Stimulated activated memory B cell treated with anti-CD40 and anti-IgM and Interleukin-4, amounts not matched to agents 10 μg/mL and 1 μg/mL and 100 μg/mL, for 72 hours (primary cell): ENCODE data around the gene PRUNE1.

Source experiments
- ATAC-seq: fragments of 150-1000 bp; cut with Tn5 transposase; 2 replicates; pipeline ENCODE4 v1.10.0; 2021
- H3K27ac Mint-ChIP-seq: one replicate; pipeline ENCODE4 v1.8.0; 2022; ENCODE audit warnings: mild to moderate bottlenecking, mixed read lengths
- H3K27me3 Mint-ChIP-seq: one replicate; pipeline ENCODE4 v1.8.0; 2022; ENCODE audit warnings: mixed read lengths
- H3K36me3 Mint-ChIP-seq: one replicate; pipeline ENCODE4 v1.8.0; 2022; ENCODE audit warnings: mixed read lengths
- H3K4me1 Mint-ChIP-seq: one replicate; pipeline ENCODE4 v1.8.0; 2022; ENCODE audit warnings: mixed read lengths
- H3K4me3 Mint-ChIP-seq: one replicate; pipeline ENCODE4 v1.8.0; 2022; ENCODE audit warnings: mild to moderate bottlenecking, moderate library complexity, mixed read lengths
- H3K9me3 Mint-ChIP-seq: one replicate; pipeline ENCODE4 v1.8.0; 2022; ENCODE audit warnings: mixed read lengths

PRUNE1 gene

GRCh38 chr1:150995460-150995859 lies 12.8 kb upstream of the PRUNE1 start:
- ATAC-seq: no peak
- Mint-ChIP-seq H3K36me3 (peaks cover 12% of the 10 kb centered on the region), H3K9me3 (no peaks in the 10 kb centered on the region), H3K27ac (peak overlapping the region; percentile 10), H3K27me3 (no peaks in the 10 kb centered on the region), H3K4me1 (peaks cover 6% of the 10 kb centered on the region), H3K4me3 (no peak overlapping the region)

GRCh38 chr1:150995896-150996295 lies 12.4 kb upstream of the PRUNE1 start:
- peak overlapping the region; percentile 26 for H3K4me3 Mint-ChIP-seq
- H3K9me3 Mint-ChIP-seq: no peaks in the 10 kb centered on the region
- no peak for ATAC-seq
- H3K4me1 Mint-ChIP-seq: peaks cover 6% of the 10 kb centered on the region
- H3K36me3 Mint-ChIP-seq: peaks cover 17% of the 10 kb centered on the region
- peak overlapping the region; percentile 10 for H3K27ac Mint-ChIP-seq
- H3K27me3 Mint-ChIP-seq: no peaks in the 10 kb centered on the region

- no peak overlapping the region for H3K27ac Mint-ChIP-seq
- H3K9me3 Mint-ChIP-seq: no peaks in the 10 kb centered on the region
- peaks cover 27% of the 10 kb centered on the region for H3K36me3 Mint-ChIP-seq
- ATAC-seq: no peak
- H3K4me1 Mint-ChIP-seq: peaks cover 6% of the 10 kb centered on the region
- no peak overlapping the region for H3K4me3 Mint-ChIP-seq
- no peaks in the 10 kb centered on the region for H3K27me3 Mint-ChIP-seq
These were observed 10.9 kb upstream of the PRUNE1 start for GRCh38 chr1:150997126-150997872.

GRCh38 chr1:150997949-150998348 lies 10.3 kb upstream of the PRUNE1 start:
- H3K4me1 Mint-ChIP-seq: peaks cover 6% of the 10 kb centered on the region
- no peak overlapping the region for H3K4me3 Mint-ChIP-seq
- no peaks in the 10 kb centered on the region for H3K9me3 Mint-ChIP-seq
- H3K27me3 Mint-ChIP-seq: no peaks in the 10 kb centered on the region
- ATAC-seq: no peak
- no peak overlapping the region for H3K27ac Mint-ChIP-seq
- H3K36me3 Mint-ChIP-seq: peaks cover 27% of the 10 kb centered on the region

GRCh38 chr1:150999051-150999674 lies 9.1 kb upstream of the PRUNE1 start:
- Mint-ChIP-seq H3K27ac (no peak overlapping the region), H3K4me1 (peaks cover 9% of the 10 kb centered on the region)

GRCh38 chr1:150999926-151000325 lies 8.3 kb upstream of the PRUNE1 start:
- peaks cover 27% of the 10 kb centered on the region for H3K36me3 Mint-ChIP-seq
- H3K4me1 Mint-ChIP-seq: peaks cover 14% of the 10 kb centered on the region

More at GRCh38 chr1:150999051-150999674, 9.1 kb upstream of the PRUNE1 start:
- H3K27me3 Mint-ChIP-seq: no peaks in the 10 kb centered on the region
- ATAC-seq: no peak
- no peaks in the 10 kb centered on the region for H3K9me3 Mint-ChIP-seq
- H3K4me3 Mint-ChIP-seq: no peak overlapping the region
- peaks cover 27% of the 10 kb centered on the region for H3K36me3 Mint-ChIP-seq

GRCh38 chr1:151000408-151000807 lies 7.8 kb upstream of the PRUNE1 start:
- H3K36me3 Mint-ChIP-seq: peaks cover 27% of the 10 kb centered on the region
- no peaks in the 10 kb centered on the region for H3K9me3 Mint-ChIP-seq
- H3K27me3 Mint-ChIP-seq: no peaks in the 10 kb centered on the region
- no peak overlapping the region for H3K27ac Mint-ChIP-seq
- no peak overlapping the region for H3K4me3 Mint-ChIP-seq
- no peak for ATAC-seq
- H3K4me1 Mint-ChIP-seq: peaks cover 19% of the 10 kb centered on the region

More at GRCh38 chr1:150999926-151000325, 8.3 kb upstream of the PRUNE1 start:
- Mint-ChIP-seq H3K9me3 (no peaks in the 10 kb centered on the region), H3K27me3 (no peaks in the 10 kb centered on the region), H3K4me3 (no peak overlapping the region), H3K27ac (no peak overlapping the region)
- ATAC-seq: no peak

- Mint-ChIP-seq H3K9me3 (no peaks in the 10 kb centered on the region), H3K4me3 (no peak overlapping the region), H3K4me1 (peaks cover 24% of the 10 kb centered on the region), H3K27me3 (no peaks in the 10 kb centered on the region), H3K36me3 (peaks cover 27% of the 10 kb centered on the region), H3K27ac (no peak overlapping the region)
- ATAC-seq: no peak
These were observed 6.6 kb upstream of the PRUNE1 start for GRCh38 chr1:151001602-151002001.

GRCh38 chr1:151002051-151002450 lies 6.2 kb upstream of the PRUNE1 start:
- H3K9me3 Mint-ChIP-seq: no peaks in the 10 kb centered on the region
- no peak overlapping the region for H3K4me3 Mint-ChIP-seq
- peaks cover 29% of the 10 kb centered on the region for H3K4me1 Mint-ChIP-seq
- no peak for ATAC-seq
- peaks cover 22% of the 10 kb centered on the region for H3K36me3 Mint-ChIP-seq
- H3K27me3 Mint-ChIP-seq: no peaks in the 10 kb centered on the region
- H3K27ac Mint-ChIP-seq: no peak overlapping the region

- Mint-ChIP-seq H3K36me3 (peaks cover 17% of the 10 kb centered on the region), H3K4me1 (peaks cover 34% of the 10 kb centered on the region), H3K27ac (no peak overlapping the region), H3K4me3 (no peak overlapping the region), H3K9me3 (no peaks in the 10 kb centered on the region), H3K27me3 (no peaks in the 10 kb centered on the region)
- ATAC-seq: no peak
These were observed 5.6 kb upstream of the PRUNE1 start for GRCh38 chr1:151002611-151003010.

GRCh38 chr1:151003180-151003579 lies 5.1 kb upstream of the PRUNE1 start:
- Mint-ChIP-seq H3K4me1 (peaks cover 40% of the 10 kb centered on the region), H3K27ac (no peak overlapping the region)
- ATAC-seq: no peak

GRCh38 chr1:151005729-151006319 lies 2.4 kb upstream of the PRUNE1 start:
- Mint-ChIP-seq H3K9me3 (no peaks in the 10 kb centered on the region), H3K27ac (peak overlapping the region; percentile 98), H3K4me3 (peak overlapping the region; percentile 97), H3K36me3 (peaks cover 15% of the 10 kb centered on the region), H3K27me3 (no peaks in the 10 kb centered on the region), H3K4me1 (peaks cover 60% of the 10 kb centered on the region)
- no peak for ATAC-seq

More at GRCh38 chr1:151003180-151003579, 5.1 kb upstream of the PRUNE1 start:
- Mint-ChIP-seq H3K36me3 (peaks cover 17% of the 10 kb centered on the region), H3K27me3 (no peaks in the 10 kb centered on the region), H3K4me3 (no peak overlapping the region), H3K9me3 (no peaks in the 10 kb centered on the region)

GRCh38 chr1:151006327-151007052 lies 1.8 kb upstream of the PRUNE1 start, which contains the start of gene MINDY1:
TSS of gene MINDY1 (minus strand) at chr1:151006902. CDS start at chr1:151002617, 4,285 bp downstream.
- ATAC-seq: peak; percentile 71
- peaks cover 60% of the 10 kb centered on the region for H3K4me1 Mint-ChIP-seq
- no peaks in the 10 kb centered on the region for H3K9me3 Mint-ChIP-seq
- H3K36me3 Mint-ChIP-seq: peaks cover 12% of the 10 kb centered on the region
- H3K4me3 Mint-ChIP-seq: peak within 1 kb of the TSS; percentile 97
- no peaks in the 10 kb centered on the region for H3K27me3 Mint-ChIP-seq
- H3K27ac Mint-ChIP-seq: peak within 1 kb of the TSS; percentile 98

GRCh38 chr1:151007853-151008243 lies 401 bp upstream of the PRUNE1 start:
- peaks cover 60% of the 10 kb centered on the region for H3K4me1 Mint-ChIP-seq
- ATAC-seq: no peak
- no peaks in the 10 kb centered on the region for H3K27me3 Mint-ChIP-seq
- peaks cover 5% of the 10 kb centered on the region for H3K36me3 Mint-ChIP-seq
- peak overlapping the region; percentile 97 for H3K4me3 Mint-ChIP-seq
- no peaks in the 10 kb centered on the region for H3K9me3 Mint-ChIP-seq
- peak overlapping the region; percentile 98 for H3K27ac Mint-ChIP-seq

GRCh38 chr1:151009206-151009587 lies 948 bp downstream of the PRUNE1 start:
- H3K4me3 Mint-ChIP-seq: peak overlapping the region; percentile 97
- peaks cover 5% of the 10 kb centered on the region for H3K36me3 Mint-ChIP-seq
- no peaks in the 10 kb centered on the region for H3K27me3 Mint-ChIP-seq
- ATAC-seq: no peak
- H3K9me3 Mint-ChIP-seq: no peaks in the 10 kb centered on the region
- peak overlapping the region; percentile 98 for H3K27ac Mint-ChIP-seq
- peaks cover 62% of the 10 kb centered on the region for H3K4me1 Mint-ChIP-seq
